SJSA1 (cell line): Measurements from ENCODE around the gene DCTPP1. TPM values are rescaled to one million over a fixed set of nuclear protein-coding genes. Genes with fewer than 3 reads are reported as not detected.
"Not testable (repeated sequence)": the region's sequence is repeated elsewhere in the genome, so short reads cannot be mapped to it uniquely, and the experiment has no call there.

Experiments used
- DNase-seq, 2 experiments: peaks; one replicate each; pipeline ENCODE4 v3.0.0-alpha.2; 2015 to 2020; ENCODE audit warnings: low spot score in 2 of 2, low read depth in 1 of 2
- H3K27ac ChIP-seq: fragments of 250-450 bp; sonication (Bioruptor Pico); 2 replicates; pipeline ENCODE4 v1.5.1; 2020; ENCODE audit warnings: mild to moderate bottlenecking, moderate library complexity
- H3K27me3 ChIP-seq: fragments of 250-450 bp; sonication (Bioruptor Pico); replicated peaks from 2 replicates; pipeline ENCODE4 v1.5.1; 2020; ENCODE audit warnings: mild to moderate bottlenecking, moderate library complexity
- H3K36me3 ChIP-seq: fragments of 250-450 bp; sonication (Bioruptor Pico); 2 replicates; pipeline ENCODE4 v1.5.1; 2020; ENCODE audit warnings: mild to moderate bottlenecking
- H3K4me1 ChIP-seq: fragments of 250-450 bp; sonication (Bioruptor Pico); replicated peaks from 2 replicates; pipeline ENCODE4 v1.6.1; 2021; ENCODE audit warnings: mild to moderate bottlenecking
- H3K4me3 ChIP-seq: fragments of 250-450 bp; sonication (Bioruptor Pico); 2 replicates; pipeline ENCODE4 v1.5.1; 2020; ENCODE audit warnings: mild to moderate bottlenecking
- H3K9me3 ChIP-seq: fragments of 250-450 bp; sonication (Bioruptor Pico); replicated peaks from 2 replicates; pipeline ENCODE4 v1.5.1; 2020; ENCODE audit warnings: mild to moderate bottlenecking
- total RNA-seq: library from RNA; depleted of rRNA; stranded (reverse); fragments of >200 nt; shearing (Covaris generic); gene quantifications from 2 replicates; pipeline ENCODE4 v1.2.3, GENCODE V29; 2014

DCTPP1 gene
- total RNA-seq, 1 experiment from 2014 or later: 31.6 TPM

- Histone ChIP-seq H3K27ac (no peak overlapping the region), H3K36me3 (peaks cover 66% of the 10 kb centered on the region), H3K9me3 (no peaks in the 10 kb centered on the region), H3K4me1 (peaks cover 9% of the 10 kb centered on the region), H3K4me3 (no peak overlapping the region), H3K27me3 (no peaks in the 10 kb centered on the region)
- no peak for DNase-seq
Observed at GRCh38 chr16:30413112-30413806, 16.6 kb downstream of the DCTPP1 start.

- Histone ChIP-seq H3K4me1 (peaks cover 19% of the 10 kb centered on the region), H3K27ac (no peak overlapping the region), H3K27me3 (no peaks in the 10 kb centered on the region), H3K9me3 (no peaks in the 10 kb centered on the region), H3K36me3 (peaks cover 47% of the 10 kb centered on the region), H3K4me3 (no peak overlapping the region)
- peak; percentile 89 to 93 for DNase-seq
Observed at GRCh38 chr16:30409125-30410060, 20.4 kb downstream of the DCTPP1 start.

GRCh38 chr16:30407804-30408534, 21.9 kb downstream of the DCTPP1 start:
- H3K27me3 ChIP-seq: no peaks in the 10 kb centered on the region
- no peaks in the 10 kb centered on the region for H3K9me3 ChIP-seq
- H3K4me3 ChIP-seq: peak overlapping the region; percentile 72
- H3K36me3 ChIP-seq: peaks cover 32% of the 10 kb centered on the region
- peaks cover 19% of the 10 kb centered on the region for H3K4me1 ChIP-seq
- no peak for DNase-seq
- H3K27ac ChIP-seq: peak overlapping the region; percentile 67

GRCh38 chr16:30407102-30407803, 22.6 kb downstream of the DCTPP1 start, which contains the start of gene ZNF771:
Gene ZNF771 (plus strand): TSS chr16:30407606. CDS start chr16:30408054, 448 bp downstream.
- no peaks in the 10 kb centered on the region for H3K9me3 ChIP-seq
- H3K27ac ChIP-seq: peak within 1 kb of the TSS; percentile 67
- H3K4me1 ChIP-seq: peaks cover 19% of the 10 kb centered on the region
- peaks cover 25% of the 10 kb centered on the region for H3K36me3 ChIP-seq
- H3K4me3 ChIP-seq: peak within 1 kb of the TSS; percentile 72
- peak; percentile 93 to 96 for DNase-seq
- no peaks in the 10 kb centered on the region for H3K27me3 ChIP-seq

DNA sequence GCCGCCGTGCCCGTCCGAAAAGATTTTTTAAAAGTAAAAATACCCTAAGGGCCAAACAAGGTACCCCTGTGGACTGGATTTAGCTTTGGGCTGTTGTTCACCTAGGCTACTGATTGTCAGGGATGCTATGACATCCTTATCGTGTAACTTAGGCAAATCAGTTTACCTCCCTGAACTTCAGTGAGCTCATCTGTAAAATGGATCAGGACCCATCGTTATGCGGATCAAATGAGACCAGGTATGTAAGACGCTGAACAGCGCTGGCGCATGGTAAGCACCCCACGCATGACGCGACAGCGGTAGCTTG, 23.1 kb downstream of the DCTPP1 start:
- H3K27ac ChIP-seq: no peak overlapping the region; the same call in 1 of the 2 replicates
- peak overlapping the region; percentile 72 for H3K4me3 ChIP-seq
- no peaks in the 10 kb centered on the region for H3K9me3 ChIP-seq
- peaks cover 20% of the 10 kb centered on the region for H3K36me3 ChIP-seq
- no peaks in the 10 kb centered on the region for H3K27me3 ChIP-seq
- DNase-seq: no peak
- peaks cover 19% of the 10 kb centered on the region for H3K4me1 ChIP-seq

DNA sequence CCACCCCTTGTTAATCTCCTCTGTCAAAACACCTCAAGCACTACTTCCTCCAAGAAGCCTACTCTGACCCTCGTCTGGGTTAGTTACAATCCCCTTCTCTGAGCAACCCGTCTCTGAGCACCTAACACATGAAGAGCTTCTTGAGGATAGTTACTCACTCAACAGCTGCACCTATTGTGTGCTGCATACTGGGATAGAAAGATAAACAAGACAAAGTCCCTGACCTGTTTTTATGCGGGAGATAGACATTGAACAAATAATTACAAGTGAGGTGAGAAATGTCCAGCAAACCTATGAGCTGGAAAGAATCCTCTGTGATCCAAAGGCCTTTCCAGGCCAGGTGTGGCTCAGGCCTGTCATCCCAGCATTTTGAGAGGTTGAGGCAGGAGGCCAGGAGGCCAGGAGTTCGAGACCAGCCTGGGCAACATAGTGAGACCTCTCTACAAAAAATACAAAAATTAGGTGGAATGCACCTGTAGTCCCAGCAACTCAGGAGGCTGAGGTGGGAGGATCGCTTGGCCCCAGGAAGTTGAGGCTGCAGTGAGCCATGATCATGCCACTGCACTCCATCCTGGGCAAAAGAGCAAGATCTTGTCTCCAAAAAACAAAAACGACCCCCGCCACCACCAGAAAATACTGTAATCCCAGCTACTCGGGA, 27.9 kb downstream of the DCTPP1 start:
- peaks cover 19% of the 10 kb centered on the region for H3K36me3 ChIP-seq
- no peaks in the 10 kb centered on the region for H3K27me3 ChIP-seq
- H3K4me1 ChIP-seq: peaks cover 24% of the 10 kb centered on the region
- no peak overlapping the region for H3K4me3 ChIP-seq
- H3K27ac ChIP-seq: no peak overlapping the region
- H3K9me3 ChIP-seq: no peaks in the 10 kb centered on the region
- no peak for DNase-seq

DNA sequence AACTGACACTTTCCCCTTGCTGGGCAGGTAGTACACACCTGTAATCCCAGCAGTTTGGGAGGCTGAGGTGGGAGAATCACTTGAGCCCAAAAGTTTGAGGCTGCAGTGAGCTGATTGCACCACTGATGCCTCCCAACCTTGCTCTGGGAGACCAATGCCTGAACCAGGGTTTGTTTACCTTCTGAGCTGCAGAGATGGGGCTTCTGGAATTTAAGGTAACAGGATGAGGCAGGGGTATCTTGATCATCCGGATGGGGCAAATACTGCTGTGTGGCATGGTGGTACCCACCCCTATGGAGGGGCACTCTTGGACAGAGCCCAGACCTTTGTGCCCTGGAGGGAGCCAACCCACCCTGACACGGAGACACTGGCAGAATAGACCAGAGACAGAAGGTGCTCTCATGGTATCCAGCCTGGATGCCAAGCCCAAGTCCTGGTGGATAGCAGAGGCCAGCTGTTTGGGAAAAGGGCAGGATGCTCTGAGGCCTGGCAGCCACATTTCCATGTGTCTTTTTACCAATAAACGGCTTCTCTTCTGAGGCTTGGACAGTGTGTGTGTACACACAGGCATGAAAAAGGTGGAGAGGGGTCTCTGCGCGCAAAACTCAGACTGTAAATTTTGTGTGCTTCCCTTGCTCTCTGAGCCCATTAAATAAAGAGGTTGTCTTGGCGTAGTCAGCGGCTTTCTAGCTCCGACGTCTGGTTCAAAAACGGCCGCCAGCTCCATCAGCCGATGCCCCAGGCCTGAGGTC, 30.2 kb downstream of the DCTPP1 start:
- Histone ChIP-seq H3K27ac (peak overlapping the region; percentile 84), H3K9me3 (no peaks in the 10 kb centered on the region), H3K27me3 (no peaks in the 10 kb centered on the region), H3K4me1 (peaks cover 29% of the 10 kb centered on the region), H3K4me3 (peak overlapping the region; percentile 44), H3K36me3 (peaks cover 25% of the 10 kb centered on the region)
- DNase-seq: no peak

GRCh38 chr16:30398661-30399434, 31.0 kb downstream of the DCTPP1 start:
- Histone ChIP-seq H3K36me3 (peaks cover 25% of the 10 kb centered on the region), H3K27me3 (no peaks in the 10 kb centered on the region), H3K9me3 (no peaks in the 10 kb centered on the region), H3K4me3 (no peak overlapping the region), H3K4me1 (peaks cover 36% of the 10 kb centered on the region), H3K27ac (no peak overlapping the region)
- no peak for DNase-seq

DNA sequence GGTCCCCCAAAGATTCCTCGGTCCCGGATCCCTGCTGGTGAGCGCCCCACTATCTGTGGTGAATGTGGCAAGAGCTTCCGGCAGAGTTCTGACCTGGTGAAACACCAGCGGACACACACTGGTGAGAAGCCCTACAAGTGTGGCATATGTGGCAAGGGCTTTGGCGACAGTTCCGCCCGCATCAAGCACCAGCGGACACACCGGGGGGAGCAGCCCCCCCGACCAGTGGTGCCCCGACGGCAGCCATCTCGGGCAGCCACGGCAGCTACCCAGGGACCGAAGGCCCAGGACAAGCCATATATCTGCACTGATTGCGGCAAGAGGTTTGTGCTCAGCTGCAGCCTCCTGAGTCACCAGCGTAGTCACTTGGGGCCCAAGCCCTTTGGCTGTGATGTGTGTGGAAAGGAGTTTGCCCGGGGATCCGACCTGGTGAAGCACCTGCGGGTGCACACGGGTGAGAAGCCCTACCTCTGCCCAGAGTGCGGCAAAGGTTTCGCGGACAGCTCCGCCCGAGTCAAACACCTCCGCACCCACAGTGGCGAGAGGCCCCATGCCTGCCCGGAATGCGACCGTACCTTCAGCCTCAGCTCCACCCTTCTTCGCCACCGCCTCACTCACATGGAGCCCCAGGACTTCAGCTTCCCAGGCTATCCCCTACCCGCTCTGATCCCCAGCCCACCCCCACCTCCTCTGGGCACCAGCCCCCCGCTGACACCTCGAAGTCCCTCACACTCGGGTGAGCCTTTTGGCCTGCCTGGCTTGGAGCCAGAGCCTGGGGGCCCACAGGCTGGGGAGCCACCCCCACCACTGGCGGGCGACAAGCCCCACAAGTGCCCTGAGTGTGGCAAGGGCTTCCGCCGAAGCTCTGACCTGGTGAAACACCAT, 31.8 kb downstream of the DCTPP1 start:
- Histone ChIP-seq H3K4me1 (peaks cover 36% of the 10 kb centered on the region), H3K27ac (no peak overlapping the region), H3K9me3 (no peaks in the 10 kb centered on the region), H3K36me3 (peaks cover 25% of the 10 kb centered on the region), H3K4me3 (no peak overlapping the region), H3K27me3 (no peaks in the 10 kb centered on the region)
- no peak for DNase-seq

GRCh38 chr16:30397056-30397455, 32.8 kb downstream of the DCTPP1 start:
- H3K9me3 ChIP-seq: no peaks in the 10 kb centered on the region
- DNase-seq: no peak
- peaks cover 36% of the 10 kb centered on the region for H3K4me1 ChIP-seq
- H3K27me3 ChIP-seq: no peaks in the 10 kb centered on the region
- H3K27ac ChIP-seq: no peak overlapping the region
- no peak overlapping the region for H3K4me3 ChIP-seq
- peaks cover 25% of the 10 kb centered on the region for H3K36me3 ChIP-seq

GRCh38 chr16:30396627-30397026, 33.2 kb downstream of the DCTPP1 start:
- H3K27ac ChIP-seq, H3K4me3 ChIP-seq: not testable (repeated sequence)

More at GRCh38 chr16:30396627-30397026, 33.2 kb downstream of the DCTPP1 start:
- H3K9me3 ChIP-seq, DNase-seq, H3K27me3 ChIP-seq: not testable (repeated sequence)
- Histone ChIP-seq H3K4me1 (peaks cover 36% of the 10 kb centered on the region), H3K36me3 (peaks cover 25% of the 10 kb centered on the region)
